GM19463 (cell line): ENCODE data around the gene CMKLR1.

Experiments used
- ATAC-seq: cut with Tn5 transposase; IDR thresholded peaks from one replicate; pipeline ENCODE4 v1.9.1; 2021; ENCODE audit warnings: mild to moderate bottlenecking, moderate library complexity; ENCODE audit not compliant: unreplicated experiment

Gene CMKLR1

GRCh38 chr12:108338915-108339657, at the start of gene CMKLR1:
TSS of gene CMKLR1 (minus strand) at chr12:108339311. CDS start at chr12:108293591, 45,720 bp downstream.
- no peak for ATAC-seq

GRCh38 chr12:108387771-108388170, 48.7 kb upstream of the CMKLR1 start:
- no peak for ATAC-seq

GRCh38 chr12:108386709-108387360, 47.7 kb upstream of the CMKLR1 start:
- no peak for ATAC-seq

GRCh38 chr12:108382437-108382801, 43.3 kb upstream of the CMKLR1 start:
- no peak for ATAC-seq

GRCh38 chr12:108381787-108382436, 42.8 kb upstream of the CMKLR1 start:
- no peak for ATAC-seq

- ATAC-seq: no peak
These were observed 41.3 kb upstream of the CMKLR1 start for GRCh38 chr12:108380382-108380781.

- ATAC-seq: no peak
These were observed 40.7 kb upstream of the CMKLR1 start for GRCh38 chr12:108379823-108380222.

- no peak for ATAC-seq
These were observed 39.8 kb upstream of the CMKLR1 start for GRCh38 chr12:108378926-108379325.

GRCh38 chr12:108377260-108377659, 38.1 kb upstream of the CMKLR1 start:
- ATAC-seq: no peak

GRCh38 chr12:108375986-108376663, 37.0 kb upstream of the CMKLR1 start:
- no peak for ATAC-seq

GRCh38 chr12:108374596-108375320, 35.6 kb upstream of the CMKLR1 start:
- no peak for ATAC-seq

- no peak for ATAC-seq
These were observed 34.0 kb upstream of the CMKLR1 start for GRCh38 chr12:108373111-108373510.

- ATAC-seq: no peak
These were observed 32.8 kb upstream of the CMKLR1 start for GRCh38 chr12:108371801-108372344.

GRCh38 chr12:108370415-108370814, 31.3 kb upstream of the CMKLR1 start:
- ATAC-seq: no peak

GRCh38 chr12:108369736-108370396, 30.8 kb upstream of the CMKLR1 start:
- no peak for ATAC-seq

GRCh38 chr12:108368089-108368488, 29.0 kb upstream of the CMKLR1 start:
- ATAC-seq: no peak

- ATAC-seq: no peak
These were observed 28.3 kb upstream of the CMKLR1 start for GRCh38 chr12:108367436-108367835.

GRCh38 chr12:108365324-108365723, 26.2 kb upstream of the CMKLR1 start:
- no peak for ATAC-seq

GRCh38 chr12:108364879-108365278, 25.8 kb upstream of the CMKLR1 start:
- no peak for ATAC-seq

GRCh38 chr12:108363565-108363964, 24.5 kb upstream of the CMKLR1 start:
- ATAC-seq: no peak
